HepG2 (cell line): ENCODE measurements around the gene NSMCE4A. TPM values are rescaled to one million over a fixed set of nuclear protein-coding genes. Genes with fewer than 3 reads are reported as not detected.

Experiments used
- CHD4 ChIP-seq: fragments of 200-600 bp; sonication (generic); IDR thresholded peaks from 2 replicates; pipeline ENCODE4 v1.7.0; 2017; ENCODE audit warnings: mild to moderate bottlenecking, low read length, borderline replicate concordance
- CREB3 ChIP-seq: sonication (generic); formaldehyde crosslinking; IDR thresholded peaks from 2 replicates; pipeline ENCODE4 v1.5.0; 2020; ENCODE audit warnings: missing genetic modification reagents
- GPN1 ChIP-seq: sonication (generic); formaldehyde crosslinking; IDR thresholded peaks from 2 replicates; pipeline ENCODE4 v1.5.1; 2020; ENCODE audit warnings: missing genetic modification reagents, borderline replicate concordance
- KDM4B ChIP-seq: sonication (generic); formaldehyde crosslinking; IDR thresholded peaks from 2 replicates; pipeline ENCODE4 v1.4.0; 2020; ENCODE audit warnings: missing genetic modification reagents
- LBX2 ChIP-seq: sonication (generic); formaldehyde crosslinking; IDR thresholded peaks from 2 replicates; pipeline ENCODE4 v1.5.0; 2020; ENCODE audit warnings: missing genetic modification reagents, mild to moderate bottlenecking, borderline replicate concordance
- MTF1 ChIP-seq: sonication (generic); formaldehyde crosslinking; IDR thresholded peaks from 2 replicates; pipeline ENCODE4 v1.5.0; 2020; ENCODE audit warnings: missing genetic modification reagents
- MXD3 ChIP-seq: IDR thresholded peaks from 2 replicates; pipeline ENCODE4 v1.6.1; 2016; ENCODE audit warnings: mild to moderate bottlenecking, missing biosample characterization, missing genetic modification reagents
- NFIB ChIP-seq: sonication (generic); formaldehyde crosslinking; IDR thresholded peaks from 2 replicates; pipeline ENCODE4 v1.9.0; 2021; ENCODE audit warnings: missing genetic modification reagents, mild to moderate bottlenecking, borderline replicate concordance
- POLR2AphosphoS2 ChIP-seq: IDR thresholded peaks from 2 replicates; pipeline ENCODE4 v1.6.1; 2011; ENCODE audit warnings: low read depth, low read length, improper control_type of control experiment
- RCOR2 ChIP-seq: IDR thresholded peaks from 2 replicates; pipeline ENCODE4 v1.6.1; 2016; ENCODE audit warnings: missing biosample characterization, missing genetic modification reagents
- RFX1 ChIP-seq: fragments of 450-650 bp; IDR thresholded peaks from 2 replicates; pipeline ENCODE4 v1.6.1; 2017
- SIX4 ChIP-seq: sonication (generic); formaldehyde crosslinking; IDR thresholded peaks from 2 replicates; pipeline ENCODE4 v1.4.0; 2020; ENCODE audit warnings: missing genetic modification reagents
- SNAI1 ChIP-seq: sonication (generic); formaldehyde crosslinking; IDR thresholded peaks from 2 replicates; pipeline ENCODE4 v1.5.0; 2020; ENCODE audit warnings: mild to moderate bottlenecking, missing genetic modification reagents, borderline replicate concordance
- TCF12 ChIP-seq, 2 experiments: fragments of 450-650 bp in 1 of 2; sonication (generic) in 1 of 2; formaldehyde crosslinking in 1 of 2; IDR thresholded peaks; 2 replicates each; pipeline versions ENCODE4 v1.6.1 to v1.8.0; 2017 to 2022; ENCODE audit warnings: antibody characterized with exemption in 1 of 2, mild to moderate bottlenecking in 1 of 2, missing genetic modification reagents in 1 of 2, moderate library complexity in 1 of 2
- ZFP62 ChIP-seq: sonication (generic); formaldehyde crosslinking; IDR thresholded peaks from 2 replicates; pipeline ENCODE4 v1.4.0; 2020; ENCODE audit warnings: missing genetic modification reagents
- ZMAT3 ChIP-seq: sonication (generic); formaldehyde crosslinking; conservative IDR thresholded peaks from 2 replicates; pipeline ENCODE4 v1.7.0; 2021; ENCODE audit warnings: missing genetic modification reagents
- ZNF18 ChIP-seq: sonication (generic); formaldehyde crosslinking; IDR thresholded peaks from 2 replicates; pipeline ENCODE4 v1.8.0; 2022; ENCODE audit warnings: mild to moderate bottlenecking, missing genetic modification reagents; ENCODE audit not compliant: insufficient replicate concordance
- ZNF407 ChIP-seq: sonication (generic); formaldehyde crosslinking; IDR thresholded peaks from one replicate; pipeline ENCODE4 v1.5.1; 2020; ENCODE audit warnings: mild to moderate bottlenecking, missing genetic modification reagents; ENCODE audit errors: not compliant biosample characterization
- ZNF747 ChIP-seq: sonication (generic); formaldehyde crosslinking; IDR thresholded peaks from 2 replicates; pipeline ENCODE4 v1.8.1; 2023; ENCODE audit warnings: missing genetic modification reagents, mild to moderate bottlenecking, borderline replicate concordance
- ZNF878 ChIP-seq: sonication (generic); formaldehyde crosslinking; IDR thresholded peaks from 2 replicates; pipeline ENCODE4 v1.8.1; 2023; ENCODE audit warnings: mild to moderate bottlenecking, missing genetic modification reagents, moderate library complexity
- polyA plus RNA-seq, 8 experiments: library from polyadenylated mRNA; depleted of rRNA in 3 of 8; stranded (reverse) in 7 of 8; unstranded in 1 of 8; fragments of >200 nt; fragmentation: Illumina TruSeq in 4 of 8; extraction: Trizol in 4 of 8; gene quantifications; 2 replicates each; pipeline versions ENCODE4 v1.2.1 to v1.2.3, GENCODE V29; 2011 to 2016; ENCODE audit warnings: low read depth in 4 of 8, missing spikeins in 1 of 8, mixed read lengths in 1 of 8; ENCODE audit not compliant: insufficient read depth in 1 of 8
- total RNA-seq, 5 experiments: library from RNA; depleted of rRNA; stranded (reverse); fragments of >200 nt; fragmentation: Illumina TruSeq; extraction: Trizol; gene quantifications; 2 replicates each; pipeline ENCODE4 v1.2.3, GENCODE V29; 2016; ENCODE audit warnings: low read depth in 1 of 5

Gene NSMCE4A
- total and polyA plus RNA-seq, 2 of the 13 experiments (the other 11 are each of a cell fraction or from before 2014, with no cell fraction given) = 61.1 to 91.6 TPM

- no peak for TF ChIP-seq POLR2AphosphoS2
- no peak for TF ChIP-seq MXD3 (CRISPR knock-in tag)
- TF ChIP-seq ZFP62 = no peak
- TF ChIP-seq SIX4 (CRISPR knock-in tag) = 0 out of 2 replicates have a peak, but pooled peaks have one; percentile 18
- no peak for TF ChIP-seq ZNF747 (CRISPR knock-in tag)
- TF ChIP-seq ZNF407 = no peak
- no peak for TF ChIP-seq ZMAT3 (CRISPR knock-in tag)
- TF ChIP-seq RCOR2 (CRISPR knock-in tag) = no peak
- TF ChIP-seq GPN1 = no peak
- no peak for TF ChIP-seq SNAI1
- TF ChIP-seq NFIB (CRISPR knock-in tag) = no peak
- no peak for TF ChIP-seq ZNF18 (CRISPR knock-in tag)
- no peak for TF ChIP-seq RFX1
- TF ChIP-seq KDM4B (CRISPR knock-in tag) = no peak
- no peak for TF ChIP-seq TCF12 (IDR thresholded peaks at IDR 0.05)
- TF ChIP-seq TCF12 (CRISPR knock-in tag; IDR thresholded peaks at IDR 0.05) = no peak
- TF ChIP-seq CREB3 (CRISPR knock-in tag) = no peak
- TF ChIP-seq CHD4 = no peak
- no peak for TF ChIP-seq LBX2 (CRISPR knock-in tag)
- TF ChIP-seq MTF1 = no peak
- TF ChIP-seq ZNF878 = no peak
Observed at GRCh38 chr10:121976607-121977006, 1.6 kb upstream of the NSMCE4A start (continued).
